BLaER1 (cell line): ENCODE data around the gene STXBP6.

Source experiments
- H3K27ac ChIP-seq: shearing (Covaris generic); formaldehyde crosslinking; 2 replicates; pipeline ENCODE4 v1.8.1; 2022
- H3K27me3 ChIP-seq: shearing (Covaris generic); formaldehyde crosslinking; 2 replicates; pipeline ENCODE4 v1.8.1; 2022
- H3K36me3 ChIP-seq: shearing (Covaris generic); formaldehyde crosslinking; 2 replicates; pipeline ENCODE4 v1.8.1; 2022
- H3K4me1 ChIP-seq: shearing (Covaris generic); formaldehyde crosslinking; 2 replicates; pipeline ENCODE4 v1.8.1; 2022
- H3K4me2 ChIP-seq: shearing (Covaris generic); formaldehyde crosslinking; 2 replicates; pipeline ENCODE4 v1.8.1; 2022
- H3K4me3 ChIP-seq: shearing (Covaris generic); formaldehyde crosslinking; 2 replicates; pipeline ENCODE4 v1.8.1; 2022
- H3K9ac ChIP-seq: shearing (Covaris generic); formaldehyde crosslinking; 2 replicates; pipeline ENCODE4 v1.8.1; 2022
- H3K9me3 ChIP-seq: shearing (Covaris generic); formaldehyde crosslinking; 2 replicates; pipeline ENCODE4 v1.8.1; 2022
- H4K20me1 ChIP-seq: shearing (Covaris generic); formaldehyde crosslinking; 2 replicates; pipeline ENCODE4 v1.8.1; 2022
- Cebpa-rat ChIP-seq: shearing (Covaris generic); IDR thresholded peaks from 2 replicates; pipeline ENCODE4 v1.8.1; 2022

The STXBP6 gene

GRCh38 chr14:24881116-24881893 lies 168.6 kb downstream of the STXBP6 start:
- no peak for TF ChIP-seq Cebpa-rat
- H3K4me1 ChIP-seq: no peaks in the 10 kb centered on the region
- H3K9me3 ChIP-seq: no peaks in the 10 kb centered on the region
- no peaks in the 10 kb centered on the region for H4K20me1 ChIP-seq
- H3K36me3 ChIP-seq: no peaks in the 10 kb centered on the region
- H3K4me2 ChIP-seq: no peak overlapping the region
- H3K9ac ChIP-seq: no peak overlapping the region
- no peak overlapping the region for H3K27ac ChIP-seq
- no peaks in the 10 kb centered on the region for H3K27me3 ChIP-seq
- no peak overlapping the region for H3K4me3 ChIP-seq

- Histone ChIP-seq H3K4me1 (no peaks in the 10 kb centered on the region), H3K36me3 (no peaks in the 10 kb centered on the region), H3K9ac (no peak overlapping the region), H3K27ac (no peak overlapping the region), H3K4me2 (no peak overlapping the region), H3K4me3 (no peak overlapping the region), H4K20me1 (no peaks in the 10 kb centered on the region), H3K27me3 (no peaks in the 10 kb centered on the region), H3K9me3 (no peaks in the 10 kb centered on the region)
- no peak for TF ChIP-seq Cebpa-rat
These were observed 169.3 kb downstream of the STXBP6 start for GRCh38 chr14:24880689-24881088.

- no peak for TF ChIP-seq Cebpa-rat
- Histone ChIP-seq H3K9me3 (no peaks in the 10 kb centered on the region), H3K4me3 (no peak overlapping the region), H3K27ac (no peak overlapping the region), H3K9ac (no peak overlapping the region), H3K27me3 (no peaks in the 10 kb centered on the region), H3K36me3 (no peaks in the 10 kb centered on the region), H3K4me2 (no peak overlapping the region), H4K20me1 (no peaks in the 10 kb centered on the region), H3K4me1 (no peaks in the 10 kb centered on the region)
These were observed 170.1 kb downstream of the STXBP6 start for GRCh38 chr14:24879661-24880386.

GRCh38 chr14:24876996-24877395 lies 173.0 kb downstream of the STXBP6 start:
- H3K27me3 ChIP-seq: no peaks in the 10 kb centered on the region
- no peak overlapping the region for H3K9ac ChIP-seq
- TF ChIP-seq Cebpa-rat: no peak
- H3K36me3 ChIP-seq: no peaks in the 10 kb centered on the region
- H3K4me1 ChIP-seq: no peaks in the 10 kb centered on the region
- H4K20me1 ChIP-seq: no peaks in the 10 kb centered on the region
- no peak overlapping the region for H3K4me2 ChIP-seq
- H3K27ac ChIP-seq: no peak overlapping the region
- H3K4me3 ChIP-seq: no peak overlapping the region
- no peaks in the 10 kb centered on the region for H3K9me3 ChIP-seq

- no peak for TF ChIP-seq Cebpa-rat
- H3K27ac ChIP-seq: no peak overlapping the region
- H3K4me1 ChIP-seq: no peaks in the 10 kb centered on the region
- no peak overlapping the region for H3K4me2 ChIP-seq
- no peaks in the 10 kb centered on the region for H3K36me3 ChIP-seq
- H3K4me3 ChIP-seq: no peak overlapping the region
- no peak overlapping the region for H3K9ac ChIP-seq
- H3K9me3 ChIP-seq: no peaks in the 10 kb centered on the region
- H3K27me3 ChIP-seq: no peaks in the 10 kb centered on the region
- H4K20me1 ChIP-seq: no peaks in the 10 kb centered on the region
These were observed 173.7 kb downstream of the STXBP6 start for GRCh38 chr14:24875991-24876878.

GRCh38 chr14:24875203-24875838 lies 174.6 kb downstream of the STXBP6 start:
- TF ChIP-seq Cebpa-rat: no peak
- H3K9ac ChIP-seq: no peak overlapping the region
- no peaks in the 10 kb centered on the region for H3K36me3 ChIP-seq
- no peak overlapping the region for H3K4me3 ChIP-seq
- H3K27ac ChIP-seq: no peak overlapping the region
- no peaks in the 10 kb centered on the region for H3K4me1 ChIP-seq
- no peaks in the 10 kb centered on the region for H4K20me1 ChIP-seq
- no peak overlapping the region for H3K4me2 ChIP-seq
- no peaks in the 10 kb centered on the region for H3K27me3 ChIP-seq
- no peaks in the 10 kb centered on the region for H3K9me3 ChIP-seq

- Histone ChIP-seq H3K4me3 (no peak overlapping the region), H3K9me3 (no peaks in the 10 kb centered on the region), H3K36me3 (no peaks in the 10 kb centered on the region), H3K27ac (no peak overlapping the region), H3K4me1 (no peaks in the 10 kb centered on the region), H4K20me1 (no peaks in the 10 kb centered on the region), H3K27me3 (no peaks in the 10 kb centered on the region), H3K9ac (no peak overlapping the region), H3K4me2 (no peak overlapping the region)
- no peak for TF ChIP-seq Cebpa-rat
These were observed 175.3 kb downstream of the STXBP6 start for GRCh38 chr14:24874514-24875202.

- no peaks in the 10 kb centered on the region for H4K20me1 ChIP-seq
- no peak overlapping the region for H3K9ac ChIP-seq
These were observed 176.4 kb downstream of the STXBP6 start for GRCh38 chr14:24873551-24873950.

More at GRCh38 chr14:24873551-24873950, 176.4 kb downstream of the STXBP6 start:
- no peak overlapping the region for H3K4me3 ChIP-seq
- H3K9me3 ChIP-seq: no peaks in the 10 kb centered on the region
- no peaks in the 10 kb centered on the region for H3K36me3 ChIP-seq
- no peak for TF ChIP-seq Cebpa-rat
- H3K4me1 ChIP-seq: no peaks in the 10 kb centered on the region
- H3K27ac ChIP-seq: no peak overlapping the region
- no peak overlapping the region for H3K4me2 ChIP-seq
- H3K27me3 ChIP-seq: no peaks in the 10 kb centered on the region
